Fibroblast of the aortic adventitia (primary cell): ENCODE measurements around the gene PDGFB. TPM values are rescaled to one million over a fixed set of nuclear protein-coding genes. Genes with fewer than 3 reads are reported as not detected.

ENCODE experiments used
- DNase-seq: peaks from one replicate; pipeline ENCODE4 v3.0.0-alpha.2; 2010; ENCODE audit warnings: low read depth
- H3K4me3 ChIP-seq: 2 replicates; pipeline ENCODE4 v1.5.1; 2011; ENCODE audit warnings: low read depth, mild to moderate bottlenecking, control low read depth, low read length, moderate library complexity
- CTCF ChIP-seq: IDR thresholded peaks from 2 replicates; pipeline ENCODE4 v1.5.1; 2011; ENCODE audit warnings: mild to moderate bottlenecking, low read length, control low read depth, inconsistent platforms; ENCODE audit not compliant: insufficient read depth
- total RNA-seq: library from RNA; depleted of rRNA; stranded (reverse); fragments of >200 nt; gene quantifications from 2 replicates; pipeline ENCODE4 v1.2.3, GENCODE V29; 2012; ENCODE audit warnings: low replicate concordance

Gene PDGFB
- total RNA-seq, 1 donor, result 0.09 TPM

GRCh38 chr22:39269095-39269790 is 24.5 kb upstream of the PDGFB start:
- no peak for TF ChIP-seq CTCF
- DNase-seq, result no peak
- no peak overlapping the region for H3K4me3 ChIP-seq

GRCh38 chr22:39268645-39269044 is 23.9 kb upstream of the PDGFB start:
- no peak for DNase-seq
- H3K4me3 ChIP-seq, result no peak overlapping the region
- TF ChIP-seq CTCF, result no peak

GRCh38 chr22:39267974-39268373 is 23.2 kb upstream of the PDGFB start:
- H3K4me3 ChIP-seq, result no peak overlapping the region
- no peak for DNase-seq
- no peak for TF ChIP-seq CTCF

GRCh38 chr22:39266398-39267030 is 21.7 kb upstream of the PDGFB start:
- peak; percentile 31 for DNase-seq
- H3K4me3 ChIP-seq, result no peak overlapping the region
- TF ChIP-seq CTCF, result no peak

- no peak for TF ChIP-seq CTCF
- DNase-seq, result peak; percentile 33
- no peak overlapping the region for H3K4me3 ChIP-seq
Measured at GRCh38 chr22:39265143-39265886, 20.5 kb upstream of the PDGFB start.

- H3K4me3 ChIP-seq, result no peak overlapping the region
- DNase-seq, result no peak
- no peak for TF ChIP-seq CTCF
Measured at GRCh38 chr22:39264349-39265038, 19.7 kb upstream of the PDGFB start.
